Activated T-helper 17 cell treated with anti-CD3 and anti-CD28 coated beads, Interleukin-2, amount 50 U/mL, for 72 hours (primary cell): Measurements from ENCODE around the gene TSHZ2. TPM values are rescaled to one million over a fixed set of nuclear protein-coding genes. Genes with fewer than 3 reads are reported as not detected.

ENCODE experiments used
- ATAC-seq: fragments of 150-1000 bp; cut with Tn5 transposase; replicated peaks from 2 replicates; pipeline ENCODE4 v1.10.0; 2021; ENCODE audit warnings: mild to moderate bottlenecking, moderate library complexity
- H3K27ac Mint-ChIP-seq: one replicate; pipeline ENCODE4 v1.8.0; 2022; ENCODE audit warnings: mixed read lengths
- H3K27me3 Mint-ChIP-seq: one replicate; pipeline ENCODE4 v1.8.0; 2022; ENCODE audit warnings: mixed read lengths
- H3K36me3 Mint-ChIP-seq: one replicate; pipeline ENCODE4 v1.8.0; 2022; ENCODE audit warnings: low read depth, mild to moderate bottlenecking, mixed read lengths
- H3K4me1 Mint-ChIP-seq: one replicate; pipeline ENCODE4 v1.8.0; 2022; ENCODE audit warnings: mixed read lengths
- H3K4me3 Mint-ChIP-seq: one replicate; pipeline ENCODE4 v1.8.0; 2022; ENCODE audit warnings: mild to moderate bottlenecking, mixed read lengths
- H3K9me3 Mint-ChIP-seq: one replicate; pipeline ENCODE4 v1.8.0; 2022; ENCODE audit warnings: mixed read lengths
- total RNA-seq, 2 donors: library from RNA; stranded (reverse); gene quantifications; one replicate each; pipeline ENCODE4 v1.2.3, GENCODE V29; 2022

The TSHZ2 gene
- total RNA-seq, 2 donors from 2014 or later = 29.8 to 58.2 TPM

- Mint-ChIP-seq H3K27me3 (peaks cover 4% of the 10 kb centered on the region), H3K4me1 (peaks cover 6% of the 10 kb centered on the region), H3K27ac (no peak overlapping the region), H3K9me3 (no peaks in the 10 kb centered on the region), H3K36me3 (peaks cover 11% of the 10 kb centered on the region), H3K4me3 (no peak overlapping the region)
- ATAC-seq = no peak
Measured at GRCh38 chr20:53176134-53176533, 204.0 kb downstream of the TSHZ2 start.

- Mint-ChIP-seq H3K4me3 (no peak overlapping the region), H3K9me3 (no peaks in the 10 kb centered on the region), H3K36me3 (peaks cover 11% of the 10 kb centered on the region), H3K27me3 (peaks cover 4% of the 10 kb centered on the region), H3K4me1 (peaks cover 6% of the 10 kb centered on the region), H3K27ac (no peak overlapping the region)
- no peak for ATAC-seq
Measured at GRCh38 chr20:53177687-53178086, 205.5 kb downstream of the TSHZ2 start.

GRCh38 chr20:53179749-53180148 lies 207.6 kb downstream of the TSHZ2 start:
- Mint-ChIP-seq H3K36me3 (peaks cover 11% of the 10 kb centered on the region), H3K4me3 (no peak overlapping the region), H3K27me3 (no peaks in the 10 kb centered on the region), H3K27ac (no peak overlapping the region), H3K9me3 (no peaks in the 10 kb centered on the region), H3K4me1 (no peaks in the 10 kb centered on the region)
- no peak for ATAC-seq

- H3K4me1 Mint-ChIP-seq = no peaks in the 10 kb centered on the region
- peaks cover 11% of the 10 kb centered on the region for H3K36me3 Mint-ChIP-seq
- peak overlapping the region; percentile 20 for H3K27ac Mint-ChIP-seq
- no peaks in the 10 kb centered on the region for H3K9me3 Mint-ChIP-seq
- no peak for ATAC-seq
- no peak overlapping the region for H3K4me3 Mint-ChIP-seq
- H3K27me3 Mint-ChIP-seq = no peaks in the 10 kb centered on the region
Measured at GRCh38 chr20:53180928-53181362, 208.8 kb downstream of the TSHZ2 start.

- no peak for ATAC-seq
- Mint-ChIP-seq H3K27me3 (no peaks in the 10 kb centered on the region), H3K4me1 (peaks cover under 1% of the 10 kb centered on the region), H3K27ac (no peak overlapping the region), H3K4me3 (no peak overlapping the region), H3K9me3 (no peaks in the 10 kb centered on the region), H3K36me3 (peaks cover 11% of the 10 kb centered on the region)
Measured at GRCh38 chr20:53181866-53182376, 209.8 kb downstream of the TSHZ2 start.

- Mint-ChIP-seq H3K4me1 (peaks cover 10% of the 10 kb centered on the region), H3K9me3 (no peaks in the 10 kb centered on the region), H3K27me3 (no peaks in the 10 kb centered on the region), H3K27ac (no peak overlapping the region), H3K4me3 (no peak overlapping the region), H3K36me3 (peaks cover 7% of the 10 kb centered on the region)
- ATAC-seq = no peak
Measured at GRCh38 chr20:53183181-53183580, 211.0 kb downstream of the TSHZ2 start.

- no peak overlapping the region for H3K4me3 Mint-ChIP-seq
- no peak overlapping the region for H3K27ac Mint-ChIP-seq
- no peaks in the 10 kb centered on the region for H3K36me3 Mint-ChIP-seq
- H3K27me3 Mint-ChIP-seq = no peaks in the 10 kb centered on the region
- peaks cover 10% of the 10 kb centered on the region for H3K4me1 Mint-ChIP-seq
- no peaks in the 10 kb centered on the region for H3K9me3 Mint-ChIP-seq
- ATAC-seq = no peak
Measured at GRCh38 chr20:53186635-53187034, 214.5 kb downstream of the TSHZ2 start.

GRCh38 chr20:53187392-53188068 lies 215.4 kb downstream of the TSHZ2 start:
- Mint-ChIP-seq H3K36me3 (no peaks in the 10 kb centered on the region), H3K4me3 (no peak overlapping the region), H3K27me3 (no peaks in the 10 kb centered on the region), H3K9me3 (no peaks in the 10 kb centered on the region), H3K27ac (no peak overlapping the region), H3K4me1 (peaks cover 10% of the 10 kb centered on the region)
- ATAC-seq = no peak

- no peaks in the 10 kb centered on the region for H3K36me3 Mint-ChIP-seq
- no peaks in the 10 kb centered on the region for H3K27me3 Mint-ChIP-seq
- peaks cover 10% of the 10 kb centered on the region for H3K4me1 Mint-ChIP-seq
- no peak for ATAC-seq
- no peak overlapping the region for H3K27ac Mint-ChIP-seq
- no peak overlapping the region for H3K4me3 Mint-ChIP-seq
- H3K9me3 Mint-ChIP-seq = no peaks in the 10 kb centered on the region
Measured at GRCh38 chr20:53190225-53190624, 218.1 kb downstream of the TSHZ2 start.

GRCh38 chr20:53191957-53192356 lies 219.8 kb downstream of the TSHZ2 start:
- peaks cover 3% of the 10 kb centered on the region for H3K27me3 Mint-ChIP-seq

GRCh38 chr20:53194306-53195290 lies 222.4 kb downstream of the TSHZ2 start:
- ATAC-seq = no peak
- Mint-ChIP-seq H3K4me1 (no peaks in the 10 kb centered on the region), H3K27me3 (peaks cover 6% of the 10 kb centered on the region), H3K36me3 (no peaks in the 10 kb centered on the region), H3K9me3 (no peaks in the 10 kb centered on the region), H3K4me3 (no peak overlapping the region), H3K27ac (no peak overlapping the region)

More at GRCh38 chr20:53191957-53192356, 219.8 kb downstream of the TSHZ2 start:
- H3K4me1 Mint-ChIP-seq = peaks cover 9% of the 10 kb centered on the region
- H3K27ac Mint-ChIP-seq = no peak overlapping the region
- no peaks in the 10 kb centered on the region for H3K36me3 Mint-ChIP-seq
- ATAC-seq = no peak
- H3K9me3 Mint-ChIP-seq = no peaks in the 10 kb centered on the region
- H3K4me3 Mint-ChIP-seq = no peak overlapping the region

GRCh38 chr20:53195876-53196610 lies 223.9 kb downstream of the TSHZ2 start:
- Mint-ChIP-seq H3K27me3 (peaks cover 8% of the 10 kb centered on the region), H3K9me3 (no peaks in the 10 kb centered on the region), H3K36me3 (no peaks in the 10 kb centered on the region), H3K4me1 (no peaks in the 10 kb centered on the region), H3K4me3 (no peak overlapping the region), H3K27ac (no peak overlapping the region)
- ATAC-seq = no peak

- Mint-ChIP-seq H3K4me1 (peaks cover 4% of the 10 kb centered on the region), H3K27ac (no peak overlapping the region), H3K36me3 (no peaks in the 10 kb centered on the region), H3K4me3 (no peak overlapping the region), H3K9me3 (no peaks in the 10 kb centered on the region), H3K27me3 (peaks cover 8% of the 10 kb centered on the region)
- ATAC-seq = no peak
Measured at GRCh38 chr20:53201588-53201987, 229.4 kb downstream of the TSHZ2 start.

- peak overlapping the region; percentile 51 for H3K27ac Mint-ChIP-seq
- peak; percentile 99 for ATAC-seq
- H3K4me1 Mint-ChIP-seq = peaks cover 5% of the 10 kb centered on the region
- H3K27me3 Mint-ChIP-seq = peaks cover 5% of the 10 kb centered on the region
- no peaks in the 10 kb centered on the region for H3K36me3 Mint-ChIP-seq
- H3K4me3 Mint-ChIP-seq = peak overlapping the region; percentile 9
- no peaks in the 10 kb centered on the region for H3K9me3 Mint-ChIP-seq
Measured at GRCh38 chr20:53202777-53203176, 230.6 kb downstream of the TSHZ2 start.
